Esophagus muscularis mucosa (tissue), 4 donors: Measurements from ENCODE around the gene PCNX2. TPM values are rescaled to one million over a fixed set of nuclear protein-coding genes. Genes with fewer than 3 reads are reported as not detected.

Experiments used
- DNase-seq: peaks from one replicate; pipeline ENCODE4 v3.0.0-alpha.2; 2017; ENCODE audit errors: extremely low spot score
- H3K27ac ChIP-seq, 4 donors: fragments of 200-600 bp; sonication (generic); replicated peaks in 1 of 4; 1 replicate in 3 of 4; 2 replicates in 1 of 4; pipeline ENCODE4 v1.5.1; 2016 to 2019; ENCODE audit warnings: mild to moderate bottlenecking in 1 of 4
- H3K27me3 ChIP-seq, 4 donors: fragments of 200-600 bp; sonication (generic); one replicate each; pipeline versions ENCODE4 v1.5.1 to v1.6.0; 2016 to 2019
- H3K36me3 ChIP-seq, 4 donors: fragments of 200-600 bp; sonication (generic); one replicate each; pipeline ENCODE4 v1.5.1; 2016 to 2019
- H3K4me1 ChIP-seq, 4 donors: fragments of 200-600 bp; sonication (generic); one replicate each; pipeline ENCODE4 v1.5.1; 2016 to 2019
- H3K4me3 ChIP-seq, 4 donors: fragments of 200-600 bp; sonication (generic); 1 replicate in 2 of 4; 2 replicates in 2 of 4; pipeline ENCODE4 v1.5.1; 2016 to 2019; ENCODE audit warnings: mild to moderate bottlenecking in 4 of 4, moderate library complexity in 1 of 4
- H3K9me3 ChIP-seq, 4 donors: fragments of 200-600 bp; sonication (generic); 1 replicate in 3 of 4; 2 replicates in 1 of 4; pipeline ENCODE4 v1.5.1; 2016 to 2019
- EP300 ChIP-seq: sonication (generic); formaldehyde crosslinking; IDR thresholded peaks from one replicate; pipeline ENCODE4 v1.6.1; 2017; ENCODE audit warnings: antibody characterized with exemption
- POLR2A ChIP-seq: fragments of 450-650 bp; IDR thresholded peaks from one replicate; pipeline ENCODE4 v1.6.1; 2017; ENCODE audit warnings: antibody characterized with exemption, moderate library complexity, mild to moderate bottlenecking, low read depth
- POLR2AphosphoS5 ChIP-seq, 2 donors: sonication (generic); formaldehyde crosslinking; IDR thresholded peaks; one replicate each; pipeline ENCODE4 v1.6.1; 2017; ENCODE audit warnings: antibody characterized with exemption in 2 of 2
- WGBS: methylation state at CpG from one replicate; pipeline ENCODE4 v1.1.5; 2018; 5-methylcytosine and 5-hydroxymethylcytosine counted together
- intact Hi-C: fragments of 100-400 bp; cut with DNase I; formaldehyde crosslinking; loops from one replicate; pipeline ENCODE4 v1.15.1; 2023
- total RNA-seq, 4 donors: library from RNA; depleted of rRNA; stranded (reverse); fragments of >200 nt; gene quantifications; one replicate each; pipeline versions ENCODE4 v1.1.0 to v1.2.1, GENCODE V29; 2016
- TF ChIP-seq, protein P1 (sequence below), 3 experiments: fragments of 200-600 bp in 2 of 3; fragments of 450-650 bp in 1 of 3; sonication (generic) in 2 of 3; IDR thresholded peaks; one replicate each; pipeline ENCODE4 v1.5.1; 2017 to 2019; ENCODE audit warnings: antibody characterized with exemption in 3 of 3, mild to moderate bottlenecking in 2 of 3, moderate library complexity in 1 of 3

PCNX2 gene
- total RNA-seq, 4 donors from 2014 or later, result 5.7 to 23.3 (median 7.9) TPM

GRCh38 chr1:232956081-232956480 is 339.4 kb downstream of the PCNX2 start:
- Histone ChIP-seq H3K4me1 (peaks cover 7 to 22% (median 20%) of the 10 kb centered on the region in 4 donors), H3K9me3 (peaks cover 0 to 10% (median 3%) of the 10 kb centered on the region in 4 donors), H3K4me3 (no peak overlapping the region), H3K36me3 (peaks cover 16 to 42% (median 25%) of the 10 kb centered on the region in 4 donors), H3K27ac (no peak overlapping the region), H3K27me3 (no peaks in the 10 kb centered on the region)
- WGBS, result 91% methylated on average over 6 of the region's 6 CpGs
- no peak for DNase-seq
- TF ChIP-seq, protein P1, sequence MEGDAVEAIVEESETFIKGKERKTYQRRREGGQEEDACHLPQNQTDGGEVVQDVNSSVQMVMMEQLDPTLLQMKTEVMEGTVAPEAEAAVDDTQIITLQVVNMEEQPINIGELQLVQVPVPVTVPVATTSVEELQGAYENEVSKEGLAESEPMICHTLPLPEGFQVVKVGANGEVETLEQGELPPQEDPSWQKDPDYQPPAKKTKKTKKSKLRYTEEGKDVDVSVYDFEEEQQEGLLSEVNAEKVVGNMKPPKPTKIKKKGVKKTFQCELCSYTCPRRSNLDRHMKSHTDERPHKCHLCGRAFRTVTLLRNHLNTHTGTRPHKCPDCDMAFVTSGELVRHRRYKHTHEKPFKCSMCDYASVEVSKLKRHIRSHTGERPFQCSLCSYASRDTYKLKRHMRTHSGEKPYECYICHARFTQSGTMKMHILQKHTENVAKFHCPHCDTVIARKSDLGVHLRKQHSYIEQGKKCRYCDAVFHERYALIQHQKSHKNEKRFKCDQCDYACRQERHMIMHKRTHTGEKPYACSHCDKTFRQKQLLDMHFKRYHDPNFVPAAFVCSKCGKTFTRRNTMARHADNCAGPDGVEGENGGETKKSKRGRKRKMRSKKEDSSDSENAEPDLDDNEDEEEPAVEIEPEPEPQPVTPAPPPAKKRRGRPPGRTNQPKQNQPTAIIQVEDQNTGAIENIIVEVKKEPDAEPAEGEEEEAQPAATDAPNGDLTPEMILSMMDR (IDR thresholded peaks at IDR 0.05), result no peak
- no peak for TF ChIP-seq POLR2AphosphoS5 (IDR thresholded peaks at IDR 0.05)
- no peak for TF ChIP-seq POLR2A
- TF ChIP-seq EP300, result no peak
- intact Hi-C loops, result no loop called here

DNA sequence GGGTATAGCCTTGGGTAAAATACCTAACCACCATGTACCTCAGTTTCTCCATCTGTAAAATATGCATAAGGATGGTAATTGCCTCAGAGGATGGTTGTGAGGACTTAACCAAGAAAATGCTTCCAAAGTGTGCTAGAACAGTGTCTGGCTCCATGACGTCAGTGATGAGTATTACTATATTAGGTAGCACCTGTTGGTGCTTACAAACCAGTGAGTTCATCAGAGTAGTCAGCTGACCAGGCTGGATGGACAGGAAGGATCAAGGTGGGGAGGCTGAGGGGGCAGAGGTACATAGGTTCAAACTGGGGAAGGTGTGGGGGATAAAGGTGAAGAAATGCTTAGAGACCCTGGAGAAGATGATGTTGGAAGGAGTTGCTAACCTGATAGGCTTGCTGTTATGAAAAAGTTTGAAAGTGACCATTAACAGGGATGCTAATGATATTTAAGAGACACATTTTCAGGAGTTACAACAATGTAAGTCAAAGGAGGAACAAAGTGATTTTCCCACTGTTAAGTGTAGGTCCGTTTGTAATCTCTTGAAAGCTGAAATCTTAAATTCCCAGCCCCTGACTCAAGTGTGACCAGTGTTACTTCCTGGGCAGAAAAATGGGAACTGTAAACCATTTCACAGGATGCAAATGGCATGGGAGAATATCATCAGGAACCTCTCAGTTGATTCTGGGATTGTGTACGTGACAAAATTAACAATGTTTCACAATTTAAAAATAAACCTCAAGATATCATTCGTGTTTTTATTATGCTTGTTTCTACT is 340.7 kb downstream of the PCNX2 start:
- Histone ChIP-seq H3K27ac (no peak overlapping the region), H3K4me3 (no peak overlapping the region), H3K4me1 (peaks cover 10 to 29% (median 24%) of the 10 kb centered on the region in 4 donors), H3K9me3 (peaks cover 0 to 10% (median 3%) of the 10 kb centered on the region in 4 donors), H3K27me3 (no peaks in the 10 kb centered on the region), H3K36me3 (peaks cover 16 to 35% (median 25%) of the 10 kb centered on the region in 4 donors)
- intact Hi-C loops, result no loop called here
- no peak for DNase-seq
- WGBS, result 85% methylated on average over 4 of the region's 4 CpGs
- TF ChIP-seq EP300 (no peak), POLR2AphosphoS5 (IDR thresholded peaks at IDR 0.05) (no peak), POLR2A (no peak)
- TF ChIP-seq, protein P1 (IDR thresholded peaks at IDR 0.05), result no peak

GRCh38 chr1:232952514-232953499 is 342.7 kb downstream of the PCNX2 start:
- Histone ChIP-seq H3K36me3 (peaks cover 7 to 19% (median 13%) of the 10 kb centered on the region in 4 donors), H3K27me3 (no peaks in the 10 kb centered on the region), H3K4me1 (peaks cover 17 to 34% (median 26%) of the 10 kb centered on the region in 4 donors), H3K4me3 (no peak overlapping the region), H3K9me3 (peaks cover 0 to 2% (median 0%) of the 10 kb centered on the region in 4 donors), H3K27ac (no peak overlapping the region)
- WGBS, result 83% methylated on average over 2 of the region's 2 CpGs
- no peak for TF ChIP-seq POLR2A
- TF ChIP-seq, protein P1 (IDR thresholded peaks at IDR 0.05), result peak; percentile 23 to 64 (median 36)
- no peak for TF ChIP-seq EP300
- TF ChIP-seq POLR2AphosphoS5 (IDR thresholded peaks at IDR 0.05), result no peak
- intact Hi-C loops, result no loop called here
- DNase-seq, result no peak

GRCh38 chr1:232951605-232952004 is 343.9 kb downstream of the PCNX2 start:
- Histone ChIP-seq H3K27me3 (no peaks in the 10 kb centered on the region), H3K4me1 (peaks cover 17 to 34% (median 26%) of the 10 kb centered on the region in 4 donors), H3K9me3 (no peaks in the 10 kb centered on the region), H3K27ac (peak overlapping the region in 1 of 4 donors; percentile 81), H3K36me3 (peaks cover 1 to 11% (median 9%) of the 10 kb centered on the region in 4 donors), H3K4me3 (peak overlapping the region; percentile 72 to 84 (median 79))
- no peak for DNase-seq
- intact Hi-C loops, result loop anchor here (2.0 kb wide), 1 partner anchor 317 kb away; no protein-coding TSS in a partner anchor
- WGBS, result 65% methylated on average over 1 of the region's 1 CpG
- TF ChIP-seq POLR2A, result no peak
- TF ChIP-seq, protein P1 (IDR thresholded peaks at IDR 0.05), result no peak
- TF ChIP-seq EP300, result no peak
- TF ChIP-seq POLR2AphosphoS5 (IDR thresholded peaks at IDR 0.05), result no peak
